Gastroesophageal sphincter (tissue), 4 donors: ENCODE measurements around the gene ARHGEF16. TPM values are rescaled to one million over a fixed set of nuclear protein-coding genes. Genes with fewer than 3 reads are reported as not detected.

Experiments
- ATAC-seq: fragments of 150-250 bp; one replicate; pipeline ENCODE4 v1.9.1; 2016; ENCODE audit warnings: mild to moderate bottlenecking, moderate library complexity
- H3K27ac ChIP-seq, 4 donors: fragments of 200-600 bp; sonication (generic) in 3 of 4; 1 replicate in 3 of 4; 2 replicates in 1 of 4; pipeline ENCODE4 v1.5.1; 2016 to 2019
- H3K27me3 ChIP-seq: fragments of 200-600 bp; sonication (generic); one replicate; pipeline ENCODE4 v1.5.1; 2019
- H3K36me3 ChIP-seq, 2 donors: fragments of 200-600 bp; sonication (generic); one replicate each; pipeline ENCODE4 v1.5.1; 2019; ENCODE audit warnings: control low read depth in 1 of 2
- H3K4me1 ChIP-seq, 3 donors: fragments of 200-600 bp; sonication (generic); 1 replicate in 2 of 3; 2 replicates in 1 of 3; pipeline ENCODE4 v1.5.1; 2016 to 2019; ENCODE audit warnings: control low read depth in 2 of 3
- H3K4me3 ChIP-seq, 2 donors: fragments of 200-600 bp; sonication (generic); one replicate each; pipeline ENCODE4 v1.5.1; 2019; ENCODE audit warnings: mild to moderate bottlenecking in 1 of 2, moderate library complexity in 1 of 2
- H3K9me3 ChIP-seq, 3 donors: fragments of 200-600 bp; sonication (generic); one replicate each; pipeline ENCODE4 v1.5.1; 2017 to 2019; ENCODE audit warnings: control low read depth in 2 of 3
- EP300 ChIP-seq: sonication (generic); formaldehyde crosslinking; IDR thresholded peaks from one replicate; pipeline ENCODE4 v1.6.1; 2017; ENCODE audit warnings: antibody characterized with exemption, mild to moderate bottlenecking
- POLR2A ChIP-seq, 2 donors: fragments of 450-650 bp; IDR thresholded peaks; one replicate each; pipeline ENCODE4 v1.6.1; 2017; ENCODE audit warnings: antibody characterized with exemption in 2 of 2, mild to moderate bottlenecking in 2 of 2, moderate library complexity in 1 of 2
- POLR2AphosphoS5 ChIP-seq: sonication (generic); formaldehyde crosslinking; IDR thresholded peaks from one replicate; pipeline ENCODE4 v1.6.1; 2017; ENCODE audit warnings: antibody characterized with exemption
- WGBS, 2 donors: methylation state at CpG; one replicate each; pipeline ENCODE4 v1.1.5; 2018; ENCODE audit warnings: low coverage in 1 of 2; 5-methylcytosine and 5-hydroxymethylcytosine counted together
- total RNA-seq, 4 donors: library from RNA; depleted of rRNA; stranded (reverse); fragments of >200 nt; gene quantifications; one replicate each; pipeline ENCODE4 v1.1.0, GENCODE V29; 2016
- TF ChIP-seq, protein P1 (sequence below), 4 experiments: fragments of 200-600 bp in 2 of 4; fragments of 450-650 bp in 2 of 4; sonication (generic) in 1 of 4; IDR thresholded peaks; one replicate each; pipeline ENCODE4 v1.5.1; 2017 to 2019; ENCODE audit warnings: antibody characterized with exemption in 4 of 4, mild to moderate bottlenecking in 2 of 4, moderate library complexity in 2 of 4

The ARHGEF16 gene
- total RNA-seq, 4 donors from 2014 or later = 0.54 to 2.3 (median 0.87) TPM

DNA sequence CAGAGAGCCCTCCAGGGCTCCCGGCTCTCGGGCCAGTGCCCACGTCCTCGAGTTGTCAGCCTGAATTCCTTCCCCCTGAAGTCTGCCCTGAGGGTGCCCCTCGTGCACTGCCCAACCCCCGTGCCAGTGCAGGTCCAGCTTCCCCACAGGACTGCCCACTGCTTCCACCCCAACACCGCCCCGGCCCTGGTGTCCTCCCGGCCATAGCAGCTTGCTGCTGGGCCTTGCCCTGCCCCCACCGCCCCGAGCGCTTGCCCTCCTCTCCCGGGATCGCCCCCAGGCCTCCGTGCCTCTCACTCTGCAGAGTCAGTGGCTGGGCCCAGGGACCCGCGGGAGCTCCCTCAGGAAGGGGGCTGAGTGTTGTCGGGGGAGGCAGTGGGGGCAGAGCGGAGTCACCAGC, 24.1 kb upstream of the ARHGEF16 start:
- WGBS, 2 donors = 74% methylated on average over 4 of the region's 19 CpGs; no CpG with 5 or more reads in 1 of the 2 donors
- Histone ChIP-seq H3K27ac (no peak overlapping the region), H3K4me1 (no peaks in the 10 kb centered on the region), H3K9me3 (no peaks in the 10 kb centered on the region), H3K4me3 (no peak overlapping the region), H3K36me3 (peaks cover 0 to 17% of the 10 kb centered on the region in 2 donors), H3K27me3 (peaks cover 22% of the 10 kb centered on the region)
- TF ChIP-seq POLR2A (IDR thresholded peaks at IDR 0.05) = no peak
- TF ChIP-seq, protein P1, sequence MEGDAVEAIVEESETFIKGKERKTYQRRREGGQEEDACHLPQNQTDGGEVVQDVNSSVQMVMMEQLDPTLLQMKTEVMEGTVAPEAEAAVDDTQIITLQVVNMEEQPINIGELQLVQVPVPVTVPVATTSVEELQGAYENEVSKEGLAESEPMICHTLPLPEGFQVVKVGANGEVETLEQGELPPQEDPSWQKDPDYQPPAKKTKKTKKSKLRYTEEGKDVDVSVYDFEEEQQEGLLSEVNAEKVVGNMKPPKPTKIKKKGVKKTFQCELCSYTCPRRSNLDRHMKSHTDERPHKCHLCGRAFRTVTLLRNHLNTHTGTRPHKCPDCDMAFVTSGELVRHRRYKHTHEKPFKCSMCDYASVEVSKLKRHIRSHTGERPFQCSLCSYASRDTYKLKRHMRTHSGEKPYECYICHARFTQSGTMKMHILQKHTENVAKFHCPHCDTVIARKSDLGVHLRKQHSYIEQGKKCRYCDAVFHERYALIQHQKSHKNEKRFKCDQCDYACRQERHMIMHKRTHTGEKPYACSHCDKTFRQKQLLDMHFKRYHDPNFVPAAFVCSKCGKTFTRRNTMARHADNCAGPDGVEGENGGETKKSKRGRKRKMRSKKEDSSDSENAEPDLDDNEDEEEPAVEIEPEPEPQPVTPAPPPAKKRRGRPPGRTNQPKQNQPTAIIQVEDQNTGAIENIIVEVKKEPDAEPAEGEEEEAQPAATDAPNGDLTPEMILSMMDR (IDR thresholded peaks at IDR 0.05) = no peak
- no peak for TF ChIP-seq EP300
- no peak for TF ChIP-seq POLR2AphosphoS5
- no peak for ATAC-seq

DNA sequence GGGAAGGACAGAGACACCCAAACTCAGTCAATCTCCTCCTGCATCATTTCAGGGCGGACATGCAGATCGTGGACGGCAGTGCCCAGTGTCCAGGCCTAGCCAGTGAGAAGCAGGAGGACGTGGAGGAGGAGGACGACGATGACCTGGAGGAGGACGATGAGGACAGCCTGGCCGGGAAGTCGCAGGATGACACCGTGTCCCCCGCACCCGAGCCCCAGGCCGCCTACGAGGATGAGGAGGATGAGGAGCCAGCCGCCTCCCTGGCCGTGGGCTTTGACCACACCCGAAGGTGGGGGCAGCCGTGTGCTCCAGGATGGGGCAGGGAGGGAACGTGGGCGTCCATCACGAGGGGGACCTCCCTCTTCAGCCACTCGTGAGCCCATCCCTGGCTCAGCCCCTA, 23.6 kb upstream of the ARHGEF16 start:
- H3K27ac ChIP-seq = no peak overlapping the region
- no peak for TF ChIP-seq POLR2A (IDR thresholded peaks at IDR 0.05)
- TF ChIP-seq POLR2AphosphoS5 = no peak
- TF ChIP-seq EP300 = no peak
- TF ChIP-seq, protein P1 (IDR thresholded peaks at IDR 0.05) = no peak
- ATAC-seq = no peak
- 84% methylated on average over 8 of the region's 22 CpGs; no CpG with 5 or more reads in 1 of the 2 donors for WGBS, 2 donors
- no peaks in the 10 kb centered on the region for H3K4me1 ChIP-seq
- H3K36me3 ChIP-seq = peaks cover 0 to 17% of the 10 kb centered on the region in 2 donors
- H3K4me3 ChIP-seq = no peak overlapping the region
- H3K9me3 ChIP-seq = no peaks in the 10 kb centered on the region
- H3K27me3 ChIP-seq = peaks cover 23% of the 10 kb centered on the region

DNA sequence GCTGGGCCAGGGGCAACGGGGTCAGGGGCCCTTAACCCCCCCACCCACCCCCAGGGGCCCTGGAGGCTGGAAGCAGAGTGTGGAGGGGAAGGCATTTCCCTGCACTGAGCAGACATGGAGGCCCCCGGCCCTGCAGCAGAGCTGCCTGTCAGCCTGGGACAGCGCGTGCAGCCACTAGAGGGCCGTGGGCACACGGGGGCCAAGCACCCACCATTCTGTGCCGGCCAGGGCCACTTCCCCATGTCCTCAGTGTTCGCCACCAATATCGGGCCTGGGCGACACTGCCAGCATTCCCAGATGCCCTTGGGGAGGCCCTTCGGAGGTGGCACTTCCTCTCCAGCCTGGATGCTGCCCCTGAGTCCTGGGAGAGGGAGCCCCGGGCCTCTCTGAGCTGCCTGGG, 23.2 kb upstream of the ARHGEF16 start:
- no peaks in the 10 kb centered on the region for H3K9me3 ChIP-seq
- no CpG with 5 or more reads among the region's 12 CpGs for WGBS, 2 donors
- H3K27me3 ChIP-seq = peaks cover 25% of the 10 kb centered on the region
- no peak overlapping the region for H3K27ac ChIP-seq
- no peak for ATAC-seq
- TF ChIP-seq, protein P1 (IDR thresholded peaks at IDR 0.05) = no peak
- TF ChIP-seq POLR2A (IDR thresholded peaks at IDR 0.05) (no peak), EP300 (no peak), POLR2AphosphoS5 (no peak)
- H3K4me1 ChIP-seq = no peaks in the 10 kb centered on the region
- H3K36me3 ChIP-seq = peaks cover 0 to 14% of the 10 kb centered on the region in 2 donors
- H3K4me3 ChIP-seq = no peak overlapping the region

DNA sequence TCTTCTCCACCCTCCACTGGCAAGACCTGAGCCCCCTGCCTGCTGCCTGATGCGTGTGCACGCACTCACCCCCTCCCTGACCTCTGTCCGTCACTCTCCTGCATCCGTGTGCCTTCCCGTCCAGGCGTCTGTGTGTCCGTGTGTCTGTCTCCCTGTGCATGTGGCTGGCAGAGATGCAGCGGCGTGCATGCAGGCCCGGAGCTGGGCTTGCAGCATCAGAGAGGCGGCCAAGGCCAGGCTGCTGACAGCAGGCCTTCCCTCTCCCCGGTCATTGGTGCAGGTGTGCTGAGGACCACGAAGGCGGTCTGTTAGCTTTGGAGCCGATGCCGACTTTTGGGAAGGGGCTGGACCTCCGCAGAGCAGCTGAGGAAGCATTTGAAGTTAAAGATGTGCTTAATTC, 22.8 kb upstream of the ARHGEF16 start:
- TF ChIP-seq POLR2AphosphoS5 (no peak), EP300 (no peak)
- TF ChIP-seq, protein P1 (IDR thresholded peaks at IDR 0.05) = no peak
- H3K27me3 ChIP-seq = peaks cover 29% of the 10 kb centered on the region
- H3K36me3 ChIP-seq = peaks cover 0 to 10% of the 10 kb centered on the region in 2 donors
- ATAC-seq = no peak
- H3K27ac ChIP-seq = no peak overlapping the region
- 40% methylated on average over 2 of the region's 17 CpGs; no CpG with 5 or more reads in 1 of the 2 donors for WGBS, 2 donors
- no peaks in the 10 kb centered on the region for H3K4me1 ChIP-seq
- H3K9me3 ChIP-seq = no peaks in the 10 kb centered on the region
- no peak overlapping the region for H3K4me3 ChIP-seq

DNA sequence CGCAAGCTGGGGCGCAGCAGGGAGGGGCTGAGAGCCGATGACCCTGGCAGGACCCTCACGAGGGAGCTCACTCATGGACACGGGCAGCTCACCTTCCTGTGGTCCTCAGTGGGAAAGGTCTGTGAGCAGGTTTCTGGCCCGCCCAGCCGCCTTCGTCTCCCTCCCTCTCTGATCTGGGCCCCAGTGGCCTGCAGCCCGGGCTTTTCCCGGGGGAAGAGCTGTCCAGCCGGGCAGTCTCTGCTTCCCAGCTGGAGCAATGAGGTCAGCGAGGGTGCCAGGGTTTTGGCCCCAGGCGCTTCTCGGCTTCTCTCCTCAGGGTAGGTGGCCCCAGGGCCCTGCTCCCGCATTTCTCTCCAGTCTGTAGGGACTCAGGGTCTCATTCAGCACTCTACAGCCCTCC, 22.2 kb upstream of the ARHGEF16 start:
- 45 to 80% methylated on average over 1 to 4 of the region's 15 CpGs for WGBS, 2 donors
- Histone ChIP-seq H3K4me3 (no peak overlapping the region), H3K9me3 (peaks cover 0 to 4% (median 0%) of the 10 kb centered on the region in 3 donors), H3K4me1 (no peaks in the 10 kb centered on the region), H3K27me3 (peaks cover 35% of the 10 kb centered on the region), H3K27ac (no peak overlapping the region), H3K36me3 (peaks cover 0 to 5% of the 10 kb centered on the region in 2 donors)
- ATAC-seq = no peak
- TF ChIP-seq POLR2AphosphoS5 (no peak), EP300 (no peak), POLR2A (IDR thresholded peaks at IDR 0.05) (no peak)
- TF ChIP-seq, protein P1 (IDR thresholded peaks at IDR 0.05) = no peak
